B cell (primary cell): ENCODE data around the gene PLA2G4D. TPM values are rescaled to one million over a fixed set of nuclear protein-coding genes. Genes with fewer than 3 reads are reported as not detected.

Experiments used
- ATAC-seq: fragments of 200-7000 bp; cut with Tn5 transposase; one replicate; pipeline ENCODE4 v1.10.0; 2021; ENCODE audit warnings: low read depth, mild to moderate bottlenecking, moderate number of reproducible peaks, moderate library complexity
- CTCF ChIA-PET: fragments of 350-600 bp; sonication (Branson Sonifier 250); formaldehyde crosslinking; loops from one replicate; lab custom pipeline; 2021; ENCODE audit warnings: antibody characterized with exemption, inconsistent platforms; lab: Charles Lee
- POLR2A ChIA-PET: fragments of 350-600 bp; sonication (Branson Sonifier 250); formaldehyde crosslinking; loops from one replicate; lab custom pipeline; 2021; ENCODE audit warnings: antibody characterized with exemption; lab: Charles Lee
- DNase-seq: peaks from one replicate; pipeline ENCODE4 v3.0.0; 2013
- H2AFZ ChIP-seq: 2 replicates; pipeline ENCODE4 v1.6.1; 2012; ENCODE audit warnings: mild to moderate bottlenecking, low read depth, low read length; ENCODE audit not compliant: insufficient read depth, poor library complexity, severe bottlenecking
- H3K27ac ChIP-seq, 2 donors: 1 replicate in 1 of 2; 2 replicates in 1 of 2; pipeline ENCODE4 v1.5.1; 2012 to 2013; ENCODE audit warnings: low read length in 2 of 2, mild to moderate bottlenecking in 2 of 2, moderate library complexity in 1 of 2
- H3K27me3 ChIP-seq, 4 experiments: fragments of 200-600 bp in 1 of 4; sonication (generic) in 1 of 4; replicated peaks in 1 of 4; 1 replicate in 2 of 4; 2 replicates in 2 of 4; pipeline versions ENCODE4 v1.6.1 to v1.7.0; 2013 to 2016; ENCODE audit warnings: low read length in 3 of 4, mild to moderate bottlenecking in 2 of 4, mixed read lengths in 1 of 4, moderate library complexity in 1 of 4; ENCODE audit not compliant: insufficient read depth in 4 of 4, control insufficient read depth in 3 of 4; ENCODE audit errors: control extremely low read depth in 1 of 4
- H3K36me3 ChIP-seq, 2 experiments: replicated peaks in 1 of 2; 1 replicate in 1 of 2; 2 replicates in 1 of 2; pipeline versions ENCODE4 v1.6.1 to v1.7.1; 2013; ENCODE audit warnings: low read length in 1 of 2; ENCODE audit not compliant: insufficient read depth in 2 of 2, control insufficient read depth in 1 of 2; ENCODE audit errors: control extremely low read depth in 1 of 2, extremely low read depth in 1 of 2
- H3K4me1 ChIP-seq, 2 donors: fragments of 200-600 bp in 1 of 2; sonication (generic) in 1 of 2; 1 replicate in 1 of 2; 2 replicates in 1 of 2; pipeline versions ENCODE4 v1.5.1 to v1.6.1; 2013 to 2017; ENCODE audit warnings: low read length in 2 of 2; ENCODE audit not compliant: control insufficient read depth in 2 of 2, insufficient read depth in 2 of 2
- H3K4me2 ChIP-seq: replicated peaks from 2 replicates; pipeline ENCODE3; 2012; ENCODE audit warnings: mild to moderate bottlenecking, low read depth, low read length; ENCODE audit not compliant: poor library complexity, severe bottlenecking
- H3K4me3 ChIP-seq, 5 experiments: fragments of 200-600 bp in 1 of 5; sonication (generic) in 1 of 5; 1 replicate in 3 of 5; 2 replicates in 2 of 5; pipeline versions ENCODE4 v1.5.1 to v1.7.0; 2011 to 2016; ENCODE audit warnings: low read length in 4 of 5, mild to moderate bottlenecking in 4 of 5, low read depth in 2 of 5, control low read depth in 1 of 5, moderate library complexity in 1 of 5; ENCODE audit not compliant: insufficient read depth in 1 of 5; ENCODE audit errors: control extremely low read depth in 1 of 5, extremely low read depth in 1 of 5
- H3K79me2 ChIP-seq: fragments of 200-600 bp; sonication (generic); one replicate; pipeline ENCODE4 v1.6.0; 2016; ENCODE audit warnings: low read length; ENCODE audit not compliant: control insufficient read depth, insufficient read depth
- H3K9ac ChIP-seq: fragments of 200-600 bp; sonication (generic); 2 replicates; pipeline ENCODE4 v1.6.1; 2017; ENCODE audit warnings: mild to moderate bottlenecking, low read length, moderate library complexity
- H3K9me3 ChIP-seq, 3 donors: one replicate each; pipeline versions ENCODE4 v1.6.1 to v1.7.1; 2013; ENCODE audit warnings: low read length in 2 of 3; ENCODE audit not compliant: control insufficient read depth in 2 of 3, insufficient read depth in 1 of 3; ENCODE audit errors: control extremely low read depth in 1 of 3
- H4K20me1 ChIP-seq: 2 replicates; pipeline ENCODE4 v1.6.0; 2012; ENCODE audit warnings: mild to moderate bottlenecking, low read length; ENCODE audit not compliant: insufficient read depth, control insufficient read depth, poor library complexity, severe bottlenecking
- H3K27ac Mint-ChIP-seq: one replicate; pipeline ENCODE4 v1.8.0; 2021; ENCODE audit warnings: mixed read lengths
- H3K27me3 Mint-ChIP-seq: one replicate; pipeline ENCODE4 v1.8.0; 2021; ENCODE audit warnings: mixed read lengths
- H3K4me1 Mint-ChIP-seq: one replicate; pipeline ENCODE4 v1.8.0; 2021; ENCODE audit warnings: mixed read lengths
- H3K4me3 Mint-ChIP-seq: one replicate; pipeline ENCODE4 v1.8.0; 2021; ENCODE audit warnings: mixed read lengths
- H3K9me3 Mint-ChIP-seq: one replicate; pipeline ENCODE4 v1.8.0; 2022; ENCODE audit warnings: mixed read lengths; ENCODE audit not compliant: insufficient read depth
- CTCF ChIP-seq: fragments of 200-600 bp; IDR thresholded peaks from one replicate; pipeline ENCODE4 v1.8.0; 2022; ENCODE audit warnings: antibody characterized with exemption, mild to moderate bottlenecking
- EZH2 ChIP-seq: IDR thresholded peaks from 2 replicates; pipeline ENCODE4 v1.6.1; 2012; ENCODE audit warnings: borderline replicate concordance, low read depth, mild to moderate bottlenecking, moderate library complexity, low read length; ENCODE audit not compliant: insufficient read depth, poor library complexity, severe bottlenecking
- WGBS: methylation state at CpG from one replicate; pipeline ENCODE4 v1.1.5; 2013; ENCODE audit warnings: missing lambda C conversion rate; ENCODE audit not compliant: insufficient coverage; 5-methylcytosine and 5-hydroxymethylcytosine counted together
- intact Hi-C: fragments of 100-400 bp; cut with micrococcal nuclease; formaldehyde crosslinking; loops from one replicate; pipeline ENCODE4 v1.10.0; 2022
- polyA plus RNA-seq: library from polyadenylated mRNA; depleted of rRNA; stranded (reverse); fragments of >200 nt; gene quantifications from 2 replicates; pipeline ENCODE4 v1.2.3, GENCODE V29; 2012
- total RNA-seq, 2 donors: library from RNA; stranded (reverse); fragments of 120-200 nt in 1 of 2; gene quantifications; 1 replicate in 1 of 2; 2 replicates in 1 of 2; pipeline versions ENCODE4 v1.2.3 to v1.2.4, GENCODE V29; 2013 to 2022

PLA2G4D gene
- total and polyA plus RNA-seq, 2 donors (not counting 1 experiment from before 2014, with no cell fraction given): not detected

DNA sequence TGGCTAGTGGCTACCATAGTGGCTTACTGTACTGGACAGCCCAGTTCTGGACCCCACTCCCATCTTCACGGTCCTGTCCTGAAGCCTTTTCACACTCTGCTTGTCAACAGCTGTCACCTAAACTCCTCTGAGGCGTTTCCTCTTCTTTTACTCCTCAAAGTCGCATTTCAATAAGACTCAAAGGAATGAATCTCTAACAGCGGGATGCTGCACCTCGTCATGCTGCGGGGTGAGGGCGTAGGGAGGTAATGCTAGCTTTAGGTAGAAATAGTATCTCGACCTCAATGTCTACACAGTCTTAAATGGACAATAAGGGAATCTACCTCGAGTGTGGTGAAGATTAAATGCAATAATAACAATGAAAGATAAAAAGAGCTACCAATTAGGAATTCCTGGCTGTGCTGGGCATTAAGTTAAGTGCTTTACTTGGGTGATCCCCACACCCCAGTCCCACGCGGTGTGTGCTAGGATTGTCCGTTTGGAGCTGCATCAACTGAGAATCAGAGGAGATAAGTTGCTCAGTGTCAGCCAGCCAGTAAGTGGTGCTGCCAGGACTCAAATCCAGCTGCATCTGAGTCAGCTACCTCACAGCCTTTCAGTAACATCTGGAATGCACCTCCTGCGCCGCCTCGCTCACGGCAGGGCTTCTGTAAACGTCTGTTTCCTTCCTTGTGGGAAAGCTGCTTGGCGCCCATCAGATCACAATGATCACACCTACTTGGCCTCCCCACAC lies 14.0 kb downstream of the PLA2G4D start:
- no peaks in the 10 kb centered on the region for H3K36me3 ChIP-seq
- TF ChIP-seq EZH2 (no peak), CTCF (no peak)
- H3K27me3 ChIP-seq: peaks cover 0 to 15% (median 2%) of the 10 kb centered on the region in 4 experiments
- H3K9ac ChIP-seq: no peak overlapping the region
- no peaks in the 10 kb centered on the region for H3K79me2 ChIP-seq
- peaks cover 4% of the 10 kb centered on the region for H3K4me1 Mint-ChIP-seq
- no peak for ATAC-seq
- no peak overlapping the region for H2AFZ ChIP-seq
- no peak overlapping the region for H3K27ac Mint-ChIP-seq
- peaks cover 0 to 7% of the 10 kb centered on the region in 2 donors for H3K4me1 ChIP-seq
- H3K4me3 Mint-ChIP-seq: no peak overlapping the region
- H4K20me1 ChIP-seq: no peaks in the 10 kb centered on the region
- ChIA-PET POLR2A (no interaction called here), CTCF (interaction anchor here (1.1 to 9.7 kb wide), 2 partner anchors 21 to 94 kb away, joined by 3 to 113 read pairs; no protein-coding TSS in a partner anchor)
- no peak for DNase-seq
- no peaks in the 10 kb centered on the region for H3K9me3 ChIP-seq
- H3K27ac ChIP-seq: no peak overlapping the region
- WGBS: 75% methylated on average over 15 of the region's 18 CpGs
- no peak overlapping the region for H3K4me2 ChIP-seq
- H3K9me3 Mint-ChIP-seq: no peaks in the 10 kb centered on the region
- H3K4me3 ChIP-seq: no peak overlapping the region
- intact Hi-C loops: no loop called here
- H3K27me3 Mint-ChIP-seq: peaks cover 14% of the 10 kb centered on the region

DNA sequence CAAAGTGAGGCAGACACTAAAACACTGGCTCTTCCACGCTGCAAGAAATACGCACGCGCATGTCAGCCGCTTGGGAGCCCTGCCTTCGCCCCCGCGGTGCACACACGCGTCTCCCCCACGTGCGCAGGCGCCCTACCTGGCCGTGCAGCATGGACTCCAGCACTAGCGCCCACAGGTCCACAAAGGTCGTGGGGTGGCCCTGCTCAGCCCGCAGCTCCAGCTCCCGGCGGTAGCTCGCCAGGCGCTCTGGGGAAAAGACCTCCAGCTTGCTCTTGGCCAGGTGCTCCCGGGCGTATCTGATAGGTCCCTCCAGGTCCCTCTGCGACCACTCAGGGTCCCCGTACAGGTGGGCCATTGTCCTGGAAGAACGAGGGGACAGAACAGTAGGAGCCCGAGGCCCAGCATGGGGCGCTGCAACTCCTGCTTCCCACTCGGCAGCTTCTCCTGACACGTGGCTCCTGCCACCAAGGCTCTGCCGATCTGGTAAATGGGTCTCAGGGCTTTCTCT lies 14.9 kb downstream of the PLA2G4D start:
- no peak overlapping the region for H3K9ac ChIP-seq
- peaks cover 0 to 8% (median 2%) of the 10 kb centered on the region in 4 experiments for H3K27me3 ChIP-seq
- DNase-seq (no peak), ATAC-seq (no peak)
- no peak overlapping the region for H3K4me2 ChIP-seq
- H2AFZ ChIP-seq: no peak overlapping the region
- no peak overlapping the region for H3K4me3 Mint-ChIP-seq
- no peaks in the 10 kb centered on the region for H3K9me3 Mint-ChIP-seq
- 86% methylated on average over 31 of the region's 31 CpGs for WGBS
- no peak overlapping the region for H3K27ac Mint-ChIP-seq
- no peak overlapping the region for H3K27ac ChIP-seq
- H3K79me2 ChIP-seq: no peaks in the 10 kb centered on the region
- H3K4me1 Mint-ChIP-seq: peaks cover 2% of the 10 kb centered on the region
- peaks cover 0 to 4% of the 10 kb centered on the region in 2 donors for H3K4me1 ChIP-seq
- H3K4me3 ChIP-seq: no peak overlapping the region
- H3K27me3 Mint-ChIP-seq: peaks cover 11% of the 10 kb centered on the region
- no peaks in the 10 kb centered on the region for H3K9me3 ChIP-seq
- no peaks in the 10 kb centered on the region for H4K20me1 ChIP-seq
- TF ChIP-seq CTCF (no peak), EZH2 (no peak)
- CTCF ChIA-PET: interaction anchor here (0.9 to 9.7 kb wide), 2 partner anchors 22 to 93 kb away, joined by 3 to 113 read pairs; no protein-coding TSS in a partner anchor
- intact Hi-C loops: no loop called here
- H3K36me3 ChIP-seq: no peaks in the 10 kb centered on the region
- POLR2A ChIA-PET: no interaction called here
